HG02759 (cell line): Measurements from ENCODE around the gene KCNF1.

Experiments
- ATAC-seq: cut with Tn5 transposase; IDR thresholded peaks from one replicate; pipeline ENCODE4 v1.9.1; 2021; ENCODE audit warnings: mild to moderate bottlenecking, moderate library complexity; ENCODE audit not compliant: unreplicated experiment

KCNF1 gene

DNA sequence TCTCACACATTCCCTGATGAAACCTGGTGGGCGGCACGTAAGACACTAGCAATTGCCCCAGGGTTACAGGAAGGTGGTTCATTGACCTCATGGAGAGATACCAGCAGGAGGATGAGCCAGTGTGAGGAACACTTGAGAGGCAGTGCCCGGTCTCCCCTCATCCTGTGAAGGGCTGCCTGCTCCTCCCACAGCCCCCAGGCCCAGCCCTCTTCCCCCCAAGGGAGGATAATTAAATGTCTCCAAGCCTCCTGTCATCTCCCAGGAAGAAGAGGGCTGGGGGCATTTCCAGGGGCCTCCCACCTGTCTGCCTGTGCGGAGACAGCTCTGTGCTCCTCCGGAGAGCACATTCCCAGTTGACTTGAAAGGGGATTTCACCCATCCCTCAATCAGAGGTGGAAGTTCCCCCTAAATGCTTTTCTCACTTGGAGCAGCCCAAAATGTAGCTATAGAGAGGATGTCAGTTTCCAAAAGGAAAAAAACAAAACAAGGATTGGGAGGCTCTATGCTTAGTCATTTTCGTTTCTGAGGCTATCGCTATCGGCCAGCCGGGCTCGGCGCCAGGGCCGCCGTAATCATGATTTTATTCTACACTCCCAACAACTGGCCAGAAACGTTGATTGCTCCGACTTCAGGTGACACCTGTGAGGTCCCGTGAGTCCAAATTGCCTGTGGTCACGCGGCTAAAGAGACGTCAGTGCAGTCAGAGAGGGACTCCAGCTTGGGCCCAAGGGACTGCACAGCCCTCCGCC is 7.1 kb downstream of the KCNF1 start:
- no peak for ATAC-seq

DNA sequence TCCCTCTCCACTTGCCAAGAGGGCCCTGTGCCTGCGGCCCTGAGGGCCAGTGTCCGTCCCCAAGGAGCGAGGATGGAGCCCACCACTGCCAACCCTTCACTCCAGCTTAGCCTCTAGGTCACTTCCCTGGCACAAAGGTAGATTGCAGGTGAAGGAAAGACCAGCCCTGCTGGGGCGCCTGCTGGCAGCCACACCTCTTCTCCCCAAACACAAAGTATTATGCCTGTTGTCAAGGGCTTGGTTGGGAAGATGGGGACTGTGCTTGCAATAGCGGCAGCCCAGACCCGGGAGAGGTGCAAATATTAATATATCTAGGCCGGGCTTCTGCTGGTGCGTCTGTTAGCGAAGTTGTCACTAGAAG is 7.7 kb downstream of the KCNF1 start:
- ATAC-seq, result no peak

DNA sequence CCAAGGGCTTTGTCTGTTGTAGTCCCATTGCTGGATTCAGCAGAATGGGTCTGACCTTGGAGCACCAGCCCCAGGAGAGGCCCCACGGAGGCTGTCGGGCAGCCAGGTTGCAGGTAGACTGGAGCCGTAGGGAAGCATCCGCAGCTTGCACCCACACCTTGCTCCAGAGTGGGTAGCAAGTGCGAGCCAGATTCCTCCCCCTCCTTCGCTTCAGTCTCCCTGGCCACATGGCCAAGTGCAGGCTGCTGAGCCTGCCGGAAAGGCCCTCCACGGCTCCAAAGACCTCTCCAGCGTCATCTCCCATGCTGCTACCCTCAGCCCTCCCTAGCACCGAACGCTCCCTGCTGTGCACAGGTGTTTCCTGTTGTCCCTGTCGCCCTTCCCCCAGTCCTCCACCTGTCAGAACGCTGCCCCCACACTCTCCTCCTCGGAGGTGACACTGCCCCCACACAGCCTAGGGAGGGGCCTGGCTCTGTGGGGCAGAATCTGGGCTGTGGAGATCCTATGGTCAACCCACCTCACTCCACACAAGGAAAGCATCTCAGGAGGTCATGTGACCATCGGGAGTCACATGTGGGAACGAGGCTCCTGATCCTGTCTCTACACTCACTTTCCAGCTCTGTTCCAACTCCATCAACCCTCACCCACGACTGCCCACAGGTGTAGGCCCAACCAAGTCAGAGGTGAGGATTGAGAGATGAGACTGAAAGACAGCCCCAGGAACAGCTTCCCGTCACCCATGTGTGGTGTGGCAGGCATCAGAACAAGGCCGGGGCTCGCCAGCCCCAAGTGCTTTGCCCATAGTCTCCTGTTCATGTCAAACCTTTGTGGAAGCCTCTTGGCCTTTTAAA is 8.3 kb downstream of the KCNF1 start:
- ATAC-seq, result no peak

DNA sequence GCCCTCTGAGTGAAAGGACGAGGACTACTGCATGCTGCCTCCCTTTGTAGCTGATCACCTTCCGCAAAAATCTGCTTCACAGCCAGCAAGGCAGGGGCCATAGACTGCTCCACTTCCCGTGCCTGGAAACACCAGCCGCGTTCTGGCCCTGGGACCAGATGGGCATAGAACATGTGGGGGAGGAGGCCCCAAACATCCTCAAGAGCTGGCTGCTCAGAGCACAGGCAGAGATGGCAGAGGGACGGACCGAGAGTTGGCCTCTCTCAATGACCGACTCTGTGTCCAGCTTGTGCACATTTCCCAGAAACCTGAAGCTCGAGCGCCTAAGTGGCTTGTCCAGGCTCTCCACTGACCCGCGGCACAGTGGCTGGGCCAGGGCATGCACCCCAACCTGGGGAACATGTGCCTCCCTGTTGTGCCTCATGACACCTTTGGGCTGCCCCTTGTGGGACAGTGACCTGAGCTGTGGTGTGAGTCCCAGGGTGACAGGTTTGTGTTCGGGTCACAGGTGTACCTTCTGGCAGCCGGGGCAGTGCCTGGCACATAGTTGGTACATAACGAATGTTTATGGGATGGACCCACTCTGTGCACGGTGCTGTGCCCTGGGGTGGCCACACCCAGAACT is 9.1 kb downstream of the KCNF1 start:
- ATAC-seq, result no peak

DNA sequence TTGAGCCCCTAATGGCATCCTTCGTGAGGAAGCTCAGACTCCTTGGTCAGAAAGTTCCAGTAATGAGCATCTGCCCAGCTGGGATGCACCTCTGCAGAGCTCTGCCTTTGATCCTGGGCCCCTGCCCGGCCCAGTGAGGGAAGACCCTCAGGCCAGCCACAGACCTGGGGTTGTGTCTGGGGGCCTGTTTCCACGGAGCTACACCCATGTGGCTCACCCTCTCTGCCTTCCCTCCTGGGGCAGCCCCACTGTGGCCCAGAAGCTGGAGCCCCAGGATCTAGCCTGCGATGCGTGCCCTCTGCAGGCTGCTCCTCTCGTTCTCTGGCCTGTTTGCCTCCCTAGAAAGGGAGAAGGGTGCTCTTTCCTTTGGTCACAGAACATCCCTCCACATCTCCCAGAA is 9.8 kb downstream of the KCNF1 start:
- no peak for ATAC-seq

DNA sequence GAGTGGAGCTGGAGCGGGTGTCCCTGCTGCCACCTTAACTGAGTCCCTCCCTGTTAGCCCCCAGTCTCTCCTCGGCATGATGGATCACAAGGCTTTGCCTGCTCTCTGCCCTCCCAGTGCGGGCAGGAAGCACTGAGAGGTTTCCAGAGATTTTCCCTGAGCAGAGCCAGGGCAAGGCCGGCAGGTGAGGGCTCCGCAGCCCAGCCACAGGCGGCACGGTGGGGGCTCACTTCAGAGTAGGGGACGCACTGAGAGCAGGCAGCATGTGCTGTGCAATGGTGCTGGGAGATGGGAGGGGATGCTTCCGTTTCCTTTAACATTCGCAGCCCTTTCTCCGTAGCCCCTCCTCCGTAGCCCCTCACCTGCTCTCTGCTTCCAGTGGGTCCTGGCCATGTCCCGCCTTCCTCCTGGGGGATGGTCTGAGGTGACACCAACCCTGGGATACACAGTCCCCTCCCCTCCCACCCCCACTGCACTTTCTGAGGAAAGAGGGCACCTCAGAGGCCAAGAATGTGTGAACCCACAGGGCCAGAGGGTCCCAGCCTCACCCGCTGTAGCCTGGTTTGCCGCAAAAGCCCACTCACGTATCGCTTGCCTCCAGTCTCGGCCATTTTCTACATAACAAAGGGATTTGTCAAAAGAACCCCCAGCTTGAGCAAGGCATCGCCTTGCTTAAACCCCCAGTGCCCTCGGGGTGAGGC is 10.7 kb downstream of the KCNF1 start:
- ATAC-seq, result no peak

DNA sequence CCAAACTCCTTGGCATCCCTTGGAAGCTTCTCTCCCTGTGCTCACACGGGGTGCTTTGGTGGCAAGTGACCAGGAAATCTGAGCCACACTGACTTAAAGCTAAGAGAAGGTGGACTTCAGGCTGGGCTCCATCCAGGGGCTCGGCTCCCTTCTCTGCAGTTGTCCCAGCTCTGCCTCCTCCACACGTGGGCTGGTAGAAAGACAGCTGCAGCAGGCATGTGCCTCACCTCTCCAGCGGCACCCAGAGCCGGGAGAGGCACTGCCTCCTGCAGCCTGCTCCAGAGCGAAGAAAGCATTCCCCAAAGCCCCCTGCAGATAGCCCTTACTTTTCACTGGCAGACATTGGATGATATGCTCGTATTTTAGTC is 11.3 kb downstream of the KCNF1 start:
- no peak for ATAC-seq

DNA sequence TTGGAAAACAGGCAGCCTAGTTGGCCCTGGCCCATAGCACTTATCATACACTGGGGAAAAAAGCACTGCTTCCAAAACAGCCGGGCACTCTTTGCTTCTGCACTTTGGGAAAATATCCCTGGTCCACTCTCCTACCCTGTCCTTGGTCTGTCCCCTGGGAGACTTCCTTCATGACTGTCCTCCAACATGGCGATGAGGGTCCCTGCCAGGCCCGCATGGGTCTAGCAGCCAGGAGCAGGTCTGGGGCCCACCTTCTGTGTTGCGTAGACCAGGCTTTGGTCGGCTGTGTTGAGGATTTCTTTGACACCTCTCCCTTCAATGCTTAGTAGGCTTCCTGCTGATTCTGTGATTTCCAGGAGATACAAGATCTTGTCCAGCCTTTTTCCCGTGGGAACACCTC is 12.2 kb downstream of the KCNF1 start:
- no peak for ATAC-seq

DNA sequence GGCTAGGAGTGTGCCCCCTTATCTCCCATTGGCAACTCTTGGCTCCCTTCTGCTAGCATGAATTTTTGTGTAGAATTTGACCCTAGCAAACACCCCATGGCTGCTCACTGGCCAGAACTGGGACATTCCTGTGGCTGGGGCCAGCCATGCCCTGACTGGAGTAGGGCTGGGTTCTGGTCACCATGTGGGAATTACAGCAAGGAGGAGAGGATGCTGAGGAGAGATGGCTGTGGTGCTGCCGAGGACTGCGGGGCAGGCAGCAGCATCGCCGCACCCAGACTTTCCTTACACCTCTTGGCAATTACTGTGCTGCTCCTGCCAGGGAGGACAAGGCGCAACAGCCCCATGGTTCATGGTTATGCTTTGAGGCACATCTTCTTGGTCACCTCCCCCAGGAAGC is 12.7 kb downstream of the KCNF1 start:
- ATAC-seq, result no peak

DNA sequence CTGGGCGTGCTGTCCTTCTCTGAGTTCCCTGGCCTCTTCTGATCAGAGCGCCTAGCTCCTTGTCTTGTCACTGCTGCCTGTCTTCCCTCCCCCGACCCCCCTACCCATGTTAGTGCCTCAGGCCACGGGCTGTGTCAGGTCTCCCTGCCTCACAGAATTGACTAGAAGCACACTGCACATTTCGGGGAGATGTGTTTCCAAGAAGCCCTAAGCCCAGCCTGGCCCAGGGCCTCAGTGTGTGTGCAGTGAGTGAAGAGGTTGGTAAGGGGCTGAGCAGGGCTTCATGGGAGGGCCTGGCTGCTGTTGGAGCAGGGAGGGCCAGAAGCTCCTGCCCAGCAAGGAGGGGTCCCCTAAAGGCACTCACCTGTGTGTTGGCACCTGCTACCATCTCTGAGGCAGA is 13.1 kb downstream of the KCNF1 start:
- no peak for ATAC-seq

DNA sequence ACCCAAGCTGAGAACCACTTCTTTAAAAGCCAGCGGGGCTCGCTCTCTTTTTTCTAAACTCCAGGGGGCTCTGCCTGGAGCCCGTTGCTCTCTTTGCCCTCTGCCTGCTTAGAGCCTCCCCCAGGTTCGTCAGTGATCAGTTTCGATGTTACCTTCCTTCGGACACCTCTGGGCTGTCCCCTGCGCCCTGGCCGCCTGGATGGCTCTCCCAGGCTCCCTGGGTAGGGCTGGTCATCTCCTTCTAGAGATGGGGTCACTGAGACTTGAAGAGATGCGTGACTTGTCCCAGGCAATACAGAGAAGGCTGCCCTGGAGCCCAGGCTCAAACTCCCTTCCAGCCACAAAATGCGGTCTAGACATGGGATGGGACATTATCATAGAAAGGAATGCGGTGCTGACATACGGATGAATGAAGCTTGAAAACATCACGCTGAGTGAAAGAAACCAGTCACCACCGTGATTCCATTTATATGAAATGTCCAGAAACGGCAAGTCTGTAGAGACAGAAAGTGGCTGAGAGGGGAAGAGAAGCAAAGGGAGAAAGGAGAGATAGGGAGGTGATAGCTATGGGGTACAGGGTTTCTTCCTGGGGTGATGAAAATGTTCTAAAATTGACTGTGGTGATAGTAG is 14.6 kb downstream of the KCNF1 start:
- no peak for ATAC-seq

DNA sequence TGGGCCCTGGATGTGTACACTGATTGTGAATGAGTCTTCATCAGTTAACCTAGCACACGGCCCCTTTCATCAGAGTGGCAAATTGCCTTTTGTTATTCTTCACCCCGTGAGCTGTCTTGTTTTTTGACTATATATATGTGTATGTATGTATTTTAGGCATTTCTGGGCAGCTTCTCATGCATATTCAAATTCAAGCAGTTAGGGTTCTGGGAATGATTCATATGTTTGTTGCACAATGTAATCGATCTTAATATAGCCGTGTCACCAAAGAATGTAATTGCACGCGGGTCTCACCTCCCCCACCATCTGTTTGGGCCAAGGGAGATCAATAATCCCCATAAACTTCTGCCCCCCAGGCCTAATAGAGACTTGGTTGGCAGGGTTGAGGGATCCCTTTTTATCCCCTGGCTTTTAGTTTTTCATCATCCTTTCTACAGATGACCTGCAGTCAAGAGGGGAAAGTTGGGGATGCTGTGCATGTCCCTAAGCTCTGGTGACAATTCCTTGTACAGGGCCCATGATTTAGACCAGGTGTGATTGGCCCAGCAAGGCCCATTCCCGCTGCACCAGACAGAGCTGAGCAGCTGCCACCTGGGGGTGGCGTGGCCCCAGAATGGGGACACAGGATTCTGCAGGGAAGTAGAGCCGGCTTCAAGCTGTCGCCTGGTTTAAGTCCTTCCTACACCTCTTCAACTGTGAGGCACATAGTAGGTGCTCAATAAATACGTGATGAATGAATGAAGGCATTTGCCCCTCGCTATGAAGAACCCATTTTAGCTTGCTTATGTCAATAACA is 19.2 kb downstream of the KCNF1 start:
- ATAC-seq, result no peak

DNA sequence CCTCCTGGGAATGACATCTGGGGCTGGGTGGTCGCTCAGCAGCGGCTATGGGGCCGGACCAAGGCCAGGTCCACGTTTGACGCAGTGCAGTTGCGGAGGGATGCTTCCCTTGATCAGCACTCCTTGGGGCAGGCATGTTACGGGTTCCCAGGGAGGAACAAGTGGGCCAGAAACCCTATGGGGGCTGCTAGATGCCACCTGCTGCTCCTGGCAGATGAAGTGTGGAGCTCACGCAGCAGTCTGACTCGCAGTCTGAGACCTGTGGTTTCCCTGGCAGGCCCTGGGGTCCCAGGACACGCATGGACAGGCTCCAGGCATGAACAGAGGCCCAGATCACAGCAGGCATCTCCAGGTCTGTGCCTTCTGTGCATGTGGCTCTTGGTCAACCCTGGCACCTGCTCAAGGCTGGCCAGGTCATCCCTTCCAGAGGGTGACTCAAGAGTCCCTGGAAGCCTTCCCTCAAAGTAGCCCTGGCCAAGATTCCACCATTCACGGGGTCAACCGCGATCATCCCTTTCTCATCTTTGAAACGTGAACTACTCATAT is 20.0 kb downstream of the KCNF1 start:
- ATAC-seq, result no peak

DNA sequence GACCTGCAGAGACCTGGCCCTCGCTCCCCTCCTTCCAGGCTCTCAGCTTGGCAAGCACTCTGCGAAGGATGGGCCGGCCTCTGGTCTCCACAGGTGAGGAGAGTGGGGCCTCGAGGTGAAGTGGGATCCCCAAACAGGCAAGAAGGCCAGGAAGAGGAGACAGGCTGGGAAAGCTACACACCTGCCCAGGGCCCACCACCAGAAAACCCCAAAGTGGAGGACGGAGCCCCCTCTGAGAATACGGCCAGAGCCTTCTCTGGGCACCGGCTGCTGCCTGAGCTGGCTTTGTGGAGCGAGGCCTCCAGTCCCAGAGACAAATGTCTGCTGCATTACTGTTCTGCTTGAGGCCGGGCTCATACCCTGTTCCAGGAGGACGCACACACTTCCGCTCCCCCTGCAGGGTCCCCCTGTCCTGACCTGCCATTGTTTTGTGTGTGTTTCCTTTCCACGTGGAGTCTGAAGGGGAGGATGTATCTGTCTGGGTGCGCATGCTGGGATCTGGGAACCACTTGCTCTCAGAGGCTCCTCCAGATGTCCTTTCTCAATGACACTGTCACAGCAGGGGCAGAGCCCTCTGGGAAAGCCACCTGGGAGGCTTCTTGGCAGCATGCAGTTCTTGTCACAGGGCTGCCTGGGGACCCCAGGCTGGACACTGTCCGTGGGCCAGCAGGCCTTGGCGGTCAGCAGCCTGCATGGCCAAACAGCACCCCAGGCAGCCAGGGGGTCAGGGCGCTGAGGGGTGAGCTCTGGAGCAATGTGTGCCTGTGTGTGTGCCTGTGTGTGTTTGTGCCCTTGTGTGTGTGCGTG is 20.8 kb downstream of the KCNF1 start:
- ATAC-seq, result no peak

DNA sequence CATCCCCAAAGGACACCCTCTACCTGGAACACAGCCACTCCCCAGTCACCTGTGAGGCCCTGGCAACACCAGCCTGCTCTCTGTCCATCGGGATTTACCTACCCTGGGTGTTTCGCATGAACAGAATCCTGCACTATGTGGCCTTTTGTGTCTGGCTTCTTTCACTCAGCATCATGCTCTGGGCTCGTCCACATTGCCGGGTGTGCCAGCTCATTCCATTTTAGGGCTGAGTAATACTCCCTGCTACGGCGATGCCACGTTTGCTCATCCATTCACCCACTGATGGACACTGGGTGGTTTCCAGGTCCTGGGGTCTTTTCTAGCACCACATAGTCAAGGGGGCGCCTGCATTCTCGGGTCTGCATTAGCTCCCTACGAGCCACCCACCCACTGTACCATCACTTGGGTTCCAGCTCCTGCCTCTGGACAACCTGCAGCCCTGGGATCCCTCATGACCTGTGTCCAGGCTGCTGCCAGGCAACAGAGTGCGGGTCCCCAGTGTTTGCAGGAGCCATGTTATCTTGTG is 22.0 kb downstream of the KCNF1 start:
- no peak for ATAC-seq

DNA sequence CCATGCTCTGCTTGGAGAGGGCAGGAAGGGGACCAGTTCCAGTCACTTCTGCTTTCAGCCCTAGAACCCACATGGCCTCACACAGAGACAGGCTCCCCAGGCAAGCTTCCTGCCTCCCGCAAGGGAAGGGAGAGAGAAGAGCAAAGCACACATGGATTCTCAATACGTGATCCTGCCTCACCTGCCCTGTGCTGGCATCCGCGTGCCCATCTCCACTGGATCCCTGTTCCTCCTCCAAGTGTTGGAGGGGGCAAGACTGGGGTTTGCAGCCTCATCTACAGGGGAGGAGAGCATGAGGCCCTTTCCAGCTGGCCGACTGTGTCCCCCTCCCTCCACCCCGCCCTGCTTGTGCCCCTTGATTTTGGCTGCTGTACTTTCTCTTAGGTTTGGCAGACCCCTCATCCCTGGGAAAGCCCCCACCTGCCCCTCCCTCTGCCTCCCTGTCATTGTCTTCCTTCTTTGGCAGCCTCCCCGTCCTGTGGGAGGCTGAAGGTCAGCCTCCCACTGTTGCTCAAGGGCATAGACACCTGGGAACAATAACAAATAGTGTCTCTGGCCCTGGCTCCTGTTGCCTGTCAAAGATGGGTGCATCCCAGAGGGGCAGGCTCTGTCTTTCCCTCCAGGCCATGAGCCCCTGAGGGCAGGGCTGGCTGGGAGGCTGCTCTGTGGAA is 22.7 kb downstream of the KCNF1 start:
- ATAC-seq, result no peak

DNA sequence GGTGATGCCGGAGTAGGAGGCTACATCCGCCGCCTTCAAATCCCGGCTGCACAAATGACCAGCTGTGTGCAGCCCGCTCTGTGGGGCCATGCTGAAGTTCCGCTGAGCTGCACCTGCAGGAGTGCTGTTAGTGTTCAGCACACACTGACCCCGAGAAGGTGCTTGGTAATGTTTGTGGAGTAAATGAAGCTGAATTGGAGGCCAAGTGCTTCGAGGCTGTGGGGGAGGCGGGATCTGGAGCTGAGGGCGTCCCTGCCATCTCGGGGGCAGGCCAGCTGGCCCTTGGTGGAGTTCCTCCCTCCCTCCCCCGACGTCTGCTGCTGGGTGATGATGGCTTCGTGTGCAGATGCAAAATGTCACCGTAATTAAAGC is 23.2 kb downstream of the KCNF1 start:
- ATAC-seq, result no peak

DNA sequence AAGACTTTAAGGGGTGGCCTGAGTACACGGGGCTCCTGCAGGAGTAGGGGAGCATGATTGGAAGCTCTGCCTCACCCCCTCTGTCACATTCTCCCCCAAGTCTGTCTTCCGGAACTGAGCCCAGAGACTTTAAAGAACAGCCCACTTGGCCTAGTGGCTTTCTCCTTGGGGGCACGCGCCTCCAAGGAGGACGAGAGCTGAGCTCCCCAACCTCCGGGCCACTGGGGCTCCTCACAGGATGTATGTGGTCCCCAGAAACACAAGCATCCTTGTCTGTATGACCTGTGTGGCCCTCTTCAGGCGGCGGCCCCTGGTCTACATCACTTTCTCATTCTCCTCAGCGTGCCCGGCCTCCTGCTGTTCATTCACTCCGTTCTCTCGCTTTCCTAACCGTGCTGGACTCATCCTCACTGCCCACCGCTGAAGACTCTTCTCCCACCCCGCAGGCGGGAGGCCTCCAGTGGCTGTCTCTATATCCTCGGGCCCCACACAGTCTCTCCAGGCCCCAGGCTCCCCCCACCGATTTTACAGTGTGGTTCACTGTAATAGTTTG is 23.7 kb downstream of the KCNF1 start:
- ATAC-seq, result no peak
